ENCODE data around the gene MAPK1.
"Not testable (repeated sequence)": the region's sequence is repeated elsewhere in the genome, so short reads cannot be mapped to it uniquely, and the experiment has no call there.

MAPK1 gene

GRCh38 chr22:21729184-21729583 lies 138.3 kb downstream of the MAPK1 start:
- DNase-seq (ENCODE audit: low read depth in 4 of 4, low spot score in 1 of 4), result not testable (repeated sequence)

GRCh38 chr22:21728270-21728669 lies 139.2 kb downstream of the MAPK1 start:
- no peak for DNase-seq (ENCODE audit: low read depth in 4 of 4, low spot score in 1 of 4)

GRCh38 chr22:21727768-21728167 lies 139.7 kb downstream of the MAPK1 start:
- DNase-seq (ENCODE audit: low read depth in 4 of 4, low spot score in 1 of 4), result no peak

- no peak for DNase-seq (ENCODE audit: low read depth in 4 of 4, low spot score in 1 of 4)
These were observed 140.3 kb downstream of the MAPK1 start for GRCh38 chr22:21727159-21727558.

GRCh38 chr22:21726650-21727049 lies 140.8 kb downstream of the MAPK1 start:
- peak in 1 of 4 experiments; percentile 7 for DNase-seq (ENCODE audit: low read depth in 4 of 4, low spot score in 1 of 4)

- DNase-seq (ENCODE audit: low read depth in 4 of 4, low spot score in 1 of 4), result no peak
These were observed 141.3 kb downstream of the MAPK1 start for GRCh38 chr22:21725956-21726649.

GRCh38 chr22:21724496-21724895 lies 142.9 kb downstream of the MAPK1 start:
- DNase-seq (ENCODE audit: low read depth in 4 of 4, low spot score in 1 of 4), result not testable (repeated sequence)

- DNase-seq (ENCODE audit: low read depth in 4 of 4, low spot score in 1 of 4), result not testable (repeated sequence)
These were observed 146.1 kb downstream of the MAPK1 start for GRCh38 chr22:21721195-21721852.

- DNase-seq (ENCODE audit: low read depth in 4 of 4, low spot score in 1 of 4), result not testable (repeated sequence)
These were observed 147.1 kb downstream of the MAPK1 start for GRCh38 chr22:21720191-21720859.

GRCh38 chr22:21719024-21719423 lies 148.4 kb downstream of the MAPK1 start:
- DNase-seq (ENCODE audit: low read depth in 4 of 4, low spot score in 1 of 4), result no peak

GRCh38 chr22:21718499-21718898 lies 148.9 kb downstream of the MAPK1 start:
- DNase-seq (ENCODE audit: low read depth in 4 of 4, low spot score in 1 of 4), result no peak

GRCh38 chr22:21716395-21717122 lies 150.9 kb downstream of the MAPK1 start:
- DNase-seq (ENCODE audit: low read depth in 4 of 4, low spot score in 1 of 4), result not testable (repeated sequence)

GRCh38 chr22:21714786-21715185 lies 152.7 kb downstream of the MAPK1 start:
- DNase-seq (ENCODE audit: low read depth in 4 of 4, low spot score in 1 of 4), result no peak

- no peak for DNase-seq (ENCODE audit: low read depth in 4 of 4, low spot score in 1 of 4)
These were observed 153.2 kb downstream of the MAPK1 start for GRCh38 chr22:21714059-21714770.

- DNase-seq (ENCODE audit: low read depth in 4 of 4, low spot score in 1 of 4), result no peak
These were observed 153.9 kb downstream of the MAPK1 start for GRCh38 chr22:21713428-21714058.

GRCh38 chr22:21712751-21713427 lies 154.6 kb downstream of the MAPK1 start:
- peak; percentile 21 to 37 (median 24) for DNase-seq (ENCODE audit: low read depth in 4 of 4, low spot score in 1 of 4)

- DNase-seq (ENCODE audit: low read depth in 4 of 4, low spot score in 1 of 4), result no peak
These were observed 155.6 kb downstream of the MAPK1 start for GRCh38 chr22:21711851-21712250.

- no peak for DNase-seq (ENCODE audit: low read depth in 4 of 4, low spot score in 1 of 4)
These were observed 157.3 kb downstream of the MAPK1 start for GRCh38 chr22:21710156-21710555.

GRCh38 chr22:21709688-21710087 lies 157.8 kb downstream of the MAPK1 start:
- DNase-seq (ENCODE audit: low read depth in 4 of 4, low spot score in 1 of 4), result no peak

GRCh38 chr22:21708960-21709359 lies 158.5 kb downstream of the MAPK1 start:
- DNase-seq (ENCODE audit: low read depth in 4 of 4, low spot score in 1 of 4), result no peak

Measured in stimulated activated CD4-positive, alpha-beta T cell treated with anti-CD3 and anti-CD28 coated beads, Interleukin-1b, Interleukin-23, amount 100 ng/mL, for 24 hours (primary cell).